CD4-positive, alpha-beta T cell treated with Interleukin-21 for 1 hour (primary cell): ENCODE data around the gene CNTN4.

Experiments
- DNase-seq: peaks from one replicate; pipeline ENCODE4 v3.0.0-alpha.2; 2020

Gene CNTN4

GRCh38 chr3:2423143-2423542 lies 324.5 kb downstream of the CNTN4 start:
- DNase-seq: no peak

- DNase-seq: no peak
Observed at GRCh38 chr3:2441558-2441957, 342.9 kb downstream of the CNTN4 start.

- DNase-seq: no peak
Observed at GRCh38 chr3:2446146-2446545, 347.5 kb downstream of the CNTN4 start.

- no peak for DNase-seq
Observed at GRCh38 chr3:2452249-2452648, 353.6 kb downstream of the CNTN4 start.

- no peak for DNase-seq
Observed at GRCh38 chr3:2454865-2455264, 356.2 kb downstream of the CNTN4 start.

GRCh38 chr3:2456788-2457187 lies 358.1 kb downstream of the CNTN4 start:
- no peak for DNase-seq

- DNase-seq: no peak
Observed at GRCh38 chr3:2458816-2459215, 360.1 kb downstream of the CNTN4 start.

GRCh38 chr3:2465842-2466241 lies 367.2 kb downstream of the CNTN4 start:
- DNase-seq: no peak

- no peak for DNase-seq
Observed at GRCh38 chr3:2468816-2469215, 370.1 kb downstream of the CNTN4 start.

- no peak for DNase-seq
Observed at GRCh38 chr3:2476996-2477395, 378.3 kb downstream of the CNTN4 start.

- DNase-seq: no peak
Observed at GRCh38 chr3:2477620-2478019, 379.0 kb downstream of the CNTN4 start.

GRCh38 chr3:2484162-2485026 lies 385.7 kb downstream of the CNTN4 start:
- DNase-seq: no peak

- no peak for DNase-seq
Observed at GRCh38 chr3:2485027-2485375, 386.3 kb downstream of the CNTN4 start.

GRCh38 chr3:2495746-2496145 lies 397.1 kb downstream of the CNTN4 start:
- DNase-seq: no peak

GRCh38 chr3:2504912-2505311 lies 406.2 kb downstream of the CNTN4 start:
- no peak for DNase-seq

- DNase-seq: no peak
Observed at GRCh38 chr3:2506776-2507175, 408.1 kb downstream of the CNTN4 start.

- DNase-seq: no peak
Observed at GRCh38 chr3:2510591-2511145, 412.0 kb downstream of the CNTN4 start.

GRCh38 chr3:2511356-2511755 lies 412.7 kb downstream of the CNTN4 start:
- no peak for DNase-seq

- no peak for DNase-seq
Observed at GRCh38 chr3:2512881-2513280, 414.2 kb downstream of the CNTN4 start.

- no peak for DNase-seq
Observed at GRCh38 chr3:2513986-2514385, 415.3 kb downstream of the CNTN4 start.

- no peak for DNase-seq
Observed at GRCh38 chr3:2516762-2517441, 418.2 kb downstream of the CNTN4 start.

- DNase-seq: no peak
Observed at GRCh38 chr3:2517500-2518172, 419.0 kb downstream of the CNTN4 start.

GRCh38 chr3:2523281-2523836 lies 424.7 kb downstream of the CNTN4 start:
- DNase-seq: no peak
